BJ (cell line): ENCODE data around the gene USH2A. TPM values are rescaled to one million over a fixed set of nuclear protein-coding genes. Genes with fewer than 3 reads are reported as not detected.

Source experiments
- CTCF ChIA-PET: fragments of 350-600 bp; formaldehyde crosslinking; extraction: SDS; loops from one replicate; lab custom pipeline; 2021; ENCODE audit warnings: antibody characterized with exemption, inconsistent platforms; lab: Yijun Ruan, JAX
- POLR2A ChIA-PET: fragments of 300-600 bp; sonication (Branson Sonifier 250); formaldehyde crosslinking; extraction: SDS; loops from one replicate; lab custom pipeline; 2021; ENCODE audit warnings: antibody characterized with exemption; lab: Charles Lee
- DNase-seq: peaks from one replicate; pipeline ENCODE4 v3.0.0-alpha.2; 2011; ENCODE audit warnings: low read depth
- H3K27me3 ChIP-seq: 2 replicates; pipeline ENCODE4 v1.6.0; 2011; ENCODE audit warnings: low read length; ENCODE audit not compliant: control insufficient read depth, insufficient read depth
- H3K36me3 ChIP-seq: 2 replicates; pipeline ENCODE4 v1.5.1; 2011; ENCODE audit warnings: low read length; ENCODE audit not compliant: control insufficient read depth, insufficient read depth
- H3K4me3 ChIP-seq: 2 replicates; pipeline ENCODE4 v1.5.1; 2011; ENCODE audit warnings: low read depth, mild to moderate bottlenecking, control low read depth, low read length
- CTCF ChIP-seq: IDR thresholded peaks from 2 replicates; pipeline ENCODE4 v1.5.1; 2011; ENCODE audit warnings: low read depth, mild to moderate bottlenecking, control low read depth, inconsistent platforms, low read length, moderate library complexity; ENCODE audit not compliant: insufficient read depth
- polyA plus RNA-seq: library from polyadenylated mRNA; depleted of rRNA; stranded (reverse); fragments of >200 nt; gene quantifications from 2 replicates; pipeline ENCODE4 v1.2.3, GENCODE V29; 2011

Gene USH2A
- polyA plus RNA-seq, 1 experiment, result under 0.01 TPM

GRCh38 chr1:216250861-216251260 lies 172.4 kb downstream of the USH2A start:
- POLR2A ChIA-PET, result no interaction called here
- CTCF ChIA-PET, result no interaction called here
- H3K36me3 ChIP-seq, result no peaks in the 10 kb centered on the region
- no peaks in the 10 kb centered on the region for H3K27me3 ChIP-seq
- TF ChIP-seq CTCF, result no peak
- no peak for DNase-seq
- H3K4me3 ChIP-seq, result no peak overlapping the region

DNA sequence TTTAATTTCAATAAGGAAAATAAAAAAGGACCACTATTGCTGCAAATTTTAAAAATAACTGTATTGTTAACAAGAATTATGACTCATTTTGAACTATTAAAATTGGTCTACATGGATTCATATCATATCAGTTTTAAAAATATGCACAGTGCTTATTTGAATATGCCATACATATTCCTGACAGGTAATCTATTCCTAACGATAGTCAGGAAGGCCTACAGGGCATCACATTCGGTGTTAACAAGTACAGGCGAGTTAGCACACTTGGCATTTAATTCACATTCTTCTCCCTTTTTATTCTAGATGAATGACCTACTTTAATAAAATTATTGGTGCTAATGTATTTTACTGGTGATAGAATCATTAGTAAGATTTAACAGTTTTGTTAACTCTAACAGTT lies 174.6 kb downstream of the USH2A start:
- H3K36me3 ChIP-seq, result no peaks in the 10 kb centered on the region
- TF ChIP-seq CTCF, result no peak
- no peak for DNase-seq
- H3K27me3 ChIP-seq, result no peaks in the 10 kb centered on the region
- ChIA-PET POLR2A (no interaction called here), CTCF (no interaction called here)
- no peak overlapping the region for H3K4me3 ChIP-seq

GRCh38 chr1:216247937-216248336 lies 175.3 kb downstream of the USH2A start:
- no peak for TF ChIP-seq CTCF
- CTCF ChIA-PET, result interaction anchor here (1.0 kb wide), 1 partner anchor 27 kb away, joined by 4 read pairs; no protein-coding TSS in a partner anchor
- Histone ChIP-seq H3K4me3 (no peak overlapping the region), H3K36me3 (no peaks in the 10 kb centered on the region), H3K27me3 (no peaks in the 10 kb centered on the region)
- no peak for DNase-seq
- POLR2A ChIA-PET, result no interaction called here

GRCh38 chr1:216246577-216247203 lies 176.6 kb downstream of the USH2A start:
- no peaks in the 10 kb centered on the region for H3K36me3 ChIP-seq
- no peaks in the 10 kb centered on the region for H3K27me3 ChIP-seq
- no peak overlapping the region for H3K4me3 ChIP-seq
- no peak for DNase-seq
- POLR2A ChIA-PET, result no interaction called here
- CTCF ChIA-PET, result interaction anchor here (1.0 kb wide), 1 partner anchor 25 kb away, joined by 4 read pairs; no protein-coding TSS in a partner anchor
- TF ChIP-seq CTCF, result no peak

DNA sequence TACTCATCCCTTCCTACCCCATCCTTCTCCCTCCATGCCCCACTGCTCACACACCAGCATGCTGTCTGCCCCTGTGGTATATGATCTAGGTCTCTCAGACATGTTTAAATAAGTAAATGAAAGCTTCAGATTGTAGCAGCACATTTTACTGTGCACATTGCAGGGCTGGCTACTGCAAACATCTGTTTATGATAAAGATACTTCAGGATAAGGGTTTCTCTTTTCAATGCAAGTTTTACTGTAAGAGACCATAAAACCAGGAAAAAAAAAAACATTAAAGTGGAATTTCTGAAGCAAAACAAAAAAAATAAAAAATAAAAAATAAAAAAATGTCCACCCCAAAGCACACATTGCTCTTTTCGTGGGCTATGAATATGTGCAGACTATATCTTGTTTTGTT lies 184.4 kb downstream of the USH2A start:
- ChIA-PET POLR2A (no interaction called here), CTCF (no interaction called here)
- TF ChIP-seq CTCF, result no peak
- H3K36me3 ChIP-seq, result no peaks in the 10 kb centered on the region
- H3K27me3 ChIP-seq, result no peaks in the 10 kb centered on the region
- no peak for DNase-seq
- H3K4me3 ChIP-seq, result no peak overlapping the region
